ENCODE measurements around the gene PTHLH. TPM values are rescaled to one million over a fixed set of nuclear protein-coding genes. Genes with fewer than 3 reads are reported as not detected.
A peak's percentile ranks its signal among the peaks of the same experiment; 100 is the strongest.

PTHLH gene
- total and polyA plus RNA-seq, 2 donors (not counting 3 experiments of a cell fraction or from before 2014, with no cell fraction given), result 0.60 to 0.65 TPM

- H3K4me3 ChIP-seq (replicated peaks in 1 of 3; ENCODE audit: insufficient read depth in 1 of 3, low read depth in 1 of 3, low read length in 3 of 3), result no peak overlapping the region
- peak overlapping the region; percentile 4 for H3K9ac ChIP-seq (replicated peaks; ENCODE audit: extremely low read depth, insufficient read depth, low read length)
- FAIRE-seq (no peak), DNase-seq (ENCODE audit: low read depth, low spot score) (no peak)
- H3K27ac ChIP-seq (ENCODE audit: insufficient read depth, low read depth, low read length), result peak overlapping the region; percentile 79
- no peaks in the 10 kb centered on the region for H3K9me3 ChIP-seq (replicated peaks; ENCODE audit: control insufficient read depth, insufficient read depth, low read length)
- dilution Hi-C loops (cut with MboI; ENCODE audit: extremely low pct_ligation_motif_present, low sequenced_read_pairs) (no loop called here), intact Hi-C loops (cut with micrococcal nuclease) (loop anchor here (1.0 to 5.0 kb wide), 6 partner anchors 121 to 805 kb away; partner anchors contain the start of gene CCDC91)
- H3K36me3 ChIP-seq (ENCODE audit: control insufficient read depth in 2 of 2, extremely low read depth in 1 of 2, insufficient read depth in 2 of 2, low read length in 2 of 2), result no peaks in the 10 kb centered on the region
- no TSS peak for BruUV-seq (replicated peaks)
- no peaks in the 10 kb centered on the region for H3K27me3 ChIP-seq (ENCODE audit: control insufficient read depth in 2 of 2, insufficient read depth in 2 of 2, low read length in 2 of 2)
- H3K79me2 ChIP-seq (ENCODE audit: control insufficient read depth, insufficient read depth, low read length), result no peaks in the 10 kb centered on the region
- no peak overlapping the region for H2AFZ ChIP-seq (ENCODE audit: low read depth, low read length)
- H3K4me2 ChIP-seq (ENCODE audit: insufficient read depth, low read length), result peak overlapping the region; percentile 94
- POLR2A ChIA-PET, result no interaction called here
- CTCF ChIA-PET, result interaction anchor here (0.9 kb wide), 1 partner anchor 163 kb away, joined by 4 read pairs; no protein-coding TSS in a partner anchor
- H4K20me1 ChIP-seq (replicated peaks; ENCODE audit: control insufficient read depth, extremely low read depth, insufficient read depth, low read length), result no peaks in the 10 kb centered on the region
- H3K4me1 ChIP-seq (ENCODE audit: control insufficient read depth, extremely low read depth, insufficient read depth, low read length), result peaks cover 51% of the 10 kb centered on the region
- TF ChIP-seq MYC (IDR thresholded peaks at IDR 0.05; ENCODE audit: low read depth, low read length) (no peak), GATA2 (IDR thresholded peaks at IDR 0.05; ENCODE audit: insufficient read depth, insufficient read length, low read depth, low read length) (no peak)
- no peaks in the 10 kb centered on the region for H3K9me1 ChIP-seq (replicated peaks; ENCODE audit: control insufficient read depth, extremely low read depth, insufficient read depth, low read length)
These were observed 4.9 kb downstream of the PTHLH start for GRCh38 chr12:27967551-27968054.

GRCh38 chr12:27966870-27967269 lies 5.7 kb downstream of the PTHLH start:
- POLR2A ChIA-PET, result no interaction called here
- H3K79me2 ChIP-seq (ENCODE audit: control insufficient read depth, insufficient read depth, low read length), result no peaks in the 10 kb centered on the region
- dilution Hi-C loops (cut with MboI; ENCODE audit: extremely low pct_ligation_motif_present, low sequenced_read_pairs), result no loop called here

More at GRCh38 chr12:27966870-27967269, 5.7 kb downstream of the PTHLH start:
- DNase-seq (ENCODE audit: low read depth, low spot score) (peak; percentile 91), FAIRE-seq (peak; percentile 98)
- Histone ChIP-seq H3K9me3 (replicated peaks; ENCODE audit: control insufficient read depth, insufficient read depth, low read length) (no peaks in the 10 kb centered on the region), H3K27ac (ENCODE audit: insufficient read depth, low read depth, low read length) (peak overlapping the region; percentile 79), H3K36me3 (ENCODE audit: control insufficient read depth in 2 of 2, extremely low read depth in 1 of 2, insufficient read depth in 2 of 2, low read length in 2 of 2) (no peaks in the 10 kb centered on the region), H3K9ac (replicated peaks; ENCODE audit: extremely low read depth, insufficient read depth, low read length) (peak overlapping the region; percentile 34), H3K4me3 (replicated peaks in 1 of 3; ENCODE audit: insufficient read depth in 1 of 3, low read depth in 1 of 3, low read length in 3 of 3) (no peak overlapping the region), H3K27me3 (ENCODE audit: control insufficient read depth in 2 of 2, insufficient read depth in 2 of 2, low read length in 2 of 2) (no peaks in the 10 kb centered on the region), H3K9me1 (replicated peaks; ENCODE audit: control insufficient read depth, extremely low read depth, insufficient read depth, low read length) (no peaks in the 10 kb centered on the region), H3K4me2 (ENCODE audit: insufficient read depth, low read length) (peak overlapping the region; percentile 94), H4K20me1 (replicated peaks; ENCODE audit: control insufficient read depth, extremely low read depth, insufficient read depth, low read length) (no peaks in the 10 kb centered on the region), H3K4me1 (ENCODE audit: control insufficient read depth, extremely low read depth, insufficient read depth, low read length) (peaks cover 51% of the 10 kb centered on the region), H2AFZ (ENCODE audit: low read depth, low read length) (peak overlapping the region; percentile 20)
- no TSS peak for BruUV-seq (replicated peaks)
- intact Hi-C loops (cut with micrococcal nuclease), result loop anchor here (1.0 to 5.0 kb wide), 6 partner anchors 122 to 805 kb away; partner anchors contain the start of gene CCDC91
- CTCF ChIA-PET, result interaction anchor here (0.6 to 1.2 kb wide), 4 partner anchors 26 to 906 kb away, joined by 3 to 4 read pairs (median 3); no protein-coding TSS in a partner anchor
- TF ChIP-seq GATA2 (IDR thresholded peaks at IDR 0.05; ENCODE audit: insufficient read depth, insufficient read length, low read depth, low read length) (peak; percentile 13), POLR2AphosphoS5 (IDR thresholded peaks at IDR 0.05; ENCODE audit: insufficient read depth, low read depth, low read length) (peak; percentile 48), FOS (IDR thresholded peaks at IDR 0.05; ENCODE audit: borderline replicate concordance, insufficient read depth, low read length) (peak; percentile 98), EZH2 (IDR thresholded peaks at IDR 0.05; ENCODE audit: borderline replicate concordance, low read depth, low read length, severe bottlenecking) (no peak), JUN (IDR thresholded peaks at IDR 0.05; ENCODE audit: borderline replicate concordance, insufficient read depth, insufficient read length, low read depth) (peak; percentile 97), MAX (IDR thresholded peaks at IDR 0.05; ENCODE audit: insufficient read depth, insufficient read length) (no peak)
- TF ChIP-seq, protein P1, sequence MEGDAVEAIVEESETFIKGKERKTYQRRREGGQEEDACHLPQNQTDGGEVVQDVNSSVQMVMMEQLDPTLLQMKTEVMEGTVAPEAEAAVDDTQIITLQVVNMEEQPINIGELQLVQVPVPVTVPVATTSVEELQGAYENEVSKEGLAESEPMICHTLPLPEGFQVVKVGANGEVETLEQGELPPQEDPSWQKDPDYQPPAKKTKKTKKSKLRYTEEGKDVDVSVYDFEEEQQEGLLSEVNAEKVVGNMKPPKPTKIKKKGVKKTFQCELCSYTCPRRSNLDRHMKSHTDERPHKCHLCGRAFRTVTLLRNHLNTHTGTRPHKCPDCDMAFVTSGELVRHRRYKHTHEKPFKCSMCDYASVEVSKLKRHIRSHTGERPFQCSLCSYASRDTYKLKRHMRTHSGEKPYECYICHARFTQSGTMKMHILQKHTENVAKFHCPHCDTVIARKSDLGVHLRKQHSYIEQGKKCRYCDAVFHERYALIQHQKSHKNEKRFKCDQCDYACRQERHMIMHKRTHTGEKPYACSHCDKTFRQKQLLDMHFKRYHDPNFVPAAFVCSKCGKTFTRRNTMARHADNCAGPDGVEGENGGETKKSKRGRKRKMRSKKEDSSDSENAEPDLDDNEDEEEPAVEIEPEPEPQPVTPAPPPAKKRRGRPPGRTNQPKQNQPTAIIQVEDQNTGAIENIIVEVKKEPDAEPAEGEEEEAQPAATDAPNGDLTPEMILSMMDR (IDR thresholded peaks at IDR 0.05; ENCODE audit: extremely low read depth in 1 of 2, insufficient read depth in 1 of 2, low read depth in 1 of 2, low read length in 2 of 2), result no peak
